Hepatocyte (in vitro differentiated cells): Measurements from ENCODE around the gene STARD8.

ENCODE experiments used
- EZH2 ChIP-seq: fragments of 200-600 bp; sonication (generic); IDR thresholded peaks from 2 replicates; pipeline ENCODE4 v1.6.1; 2016; ENCODE audit warnings: antibody characterized with exemption, mild to moderate bottlenecking, borderline replicate concordance
- EZH2phosphoT487 ChIP-seq: fragments of 200-600 bp; sonication (generic); IDR thresholded peaks from one replicate; pipeline ENCODE4 v1.6.1; 2018; ENCODE audit warnings: antibody characterized with exemption, mild to moderate bottlenecking, low read depth, moderate library complexity; ENCODE audit not compliant: unreplicated experiment, severe bottlenecking
- TF ChIP-seq, protein P1 (sequence below): fragments of 200-600 bp; sonication (generic); IDR thresholded peaks from 2 replicates; pipeline ENCODE4 v1.5.1; 2016; ENCODE audit warnings: antibody characterized with exemption, mild to moderate bottlenecking; ENCODE audit not compliant: poor library complexity

GRCh38 chrX:68665502-68665901 is 18.0 kb downstream of the STARD8 start:
- TF ChIP-seq, protein P1, sequence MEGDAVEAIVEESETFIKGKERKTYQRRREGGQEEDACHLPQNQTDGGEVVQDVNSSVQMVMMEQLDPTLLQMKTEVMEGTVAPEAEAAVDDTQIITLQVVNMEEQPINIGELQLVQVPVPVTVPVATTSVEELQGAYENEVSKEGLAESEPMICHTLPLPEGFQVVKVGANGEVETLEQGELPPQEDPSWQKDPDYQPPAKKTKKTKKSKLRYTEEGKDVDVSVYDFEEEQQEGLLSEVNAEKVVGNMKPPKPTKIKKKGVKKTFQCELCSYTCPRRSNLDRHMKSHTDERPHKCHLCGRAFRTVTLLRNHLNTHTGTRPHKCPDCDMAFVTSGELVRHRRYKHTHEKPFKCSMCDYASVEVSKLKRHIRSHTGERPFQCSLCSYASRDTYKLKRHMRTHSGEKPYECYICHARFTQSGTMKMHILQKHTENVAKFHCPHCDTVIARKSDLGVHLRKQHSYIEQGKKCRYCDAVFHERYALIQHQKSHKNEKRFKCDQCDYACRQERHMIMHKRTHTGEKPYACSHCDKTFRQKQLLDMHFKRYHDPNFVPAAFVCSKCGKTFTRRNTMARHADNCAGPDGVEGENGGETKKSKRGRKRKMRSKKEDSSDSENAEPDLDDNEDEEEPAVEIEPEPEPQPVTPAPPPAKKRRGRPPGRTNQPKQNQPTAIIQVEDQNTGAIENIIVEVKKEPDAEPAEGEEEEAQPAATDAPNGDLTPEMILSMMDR: no peak
- TF ChIP-seq EZH2 (no peak), EZH2phosphoT487 (no peak)
